ENCODE results near the gene PRODH2.

GRCh38 chr19:35766571-35767104, 46.0 kb downstream of the PRODH2 start:
- TF ChIP-seq CTCF (IDR thresholded peaks at IDR 0.05) = no peak
- TF ChIP-seq POLR2A (IDR thresholded peaks at IDR 0.05) = no peak
